Lower lobe of right lung (tissue), 2 donors: ENCODE measurements around the gene PEX14. TPM values are rescaled to one million over a fixed set of nuclear protein-coding genes. Genes with fewer than 3 reads are reported as not detected.
A peak's percentile ranks its signal among the peaks of the same experiment; 100 is the strongest.

Experiments
- ATAC-seq, 2 donors: fragments of 200-7000 bp; cut with Tn5 transposase; one replicate each; pipeline ENCODE4 v1.9.1; 2020 to 2022; ENCODE audit warnings: mild to moderate bottlenecking in 2 of 2, moderate library complexity in 2 of 2
- DNase-seq: peaks from one replicate; pipeline ENCODE4 v3.0.0-alpha.2; 2020
- H3K27ac ChIP-seq: fragments of 200-600 bp; one replicate; pipeline ENCODE4 v1.8.0; 2022
- H3K27me3 ChIP-seq: fragments of 200-600 bp; one replicate; pipeline ENCODE4 v1.8.0; 2022; ENCODE audit warnings: low read depth
- H3K36me3 ChIP-seq: fragments of 200-600 bp; one replicate; pipeline ENCODE4 v1.8.0; 2022; ENCODE audit warnings: mild to moderate bottlenecking
- H3K4me1 ChIP-seq: fragments of 200-600 bp; one replicate; pipeline ENCODE4 v1.8.0; 2022
- H3K4me3 ChIP-seq: fragments of 200-600 bp; one replicate; pipeline ENCODE4 v1.8.0; 2022; ENCODE audit warnings: mild to moderate bottlenecking
- H3K9me3 ChIP-seq: fragments of 200-600 bp; one replicate; pipeline ENCODE4 v1.8.0; 2022
- intact Hi-C: fragments of 100-400 bp; cut with DNase I; formaldehyde crosslinking; loops from one replicate; pipeline ENCODE4 v1.11.0; 2022
- total RNA-seq: library from RNA; stranded (reverse); fragmentation: NEBNext Ultra II Directional; extraction: Animal tissue kit (Norgen Biotek cat#: 25700); gene quantifications from one replicate; pipeline ENCODE4 v1.2.1, GENCODE V29; 2021
- TF ChIP-seq, protein P1 (sequence below): fragments of 200-600 bp; IDR thresholded peaks from one replicate; pipeline ENCODE4 v1.8.0; 2022; ENCODE audit warnings: antibody characterized with exemption, mild to moderate bottlenecking
- donor health status: DM: no; HTN: yes; CAD: no; lungs with severe emphysema.

Gene PEX14
- total RNA-seq, 1 donor from 2014 or later: 27.9 TPM

DNA sequence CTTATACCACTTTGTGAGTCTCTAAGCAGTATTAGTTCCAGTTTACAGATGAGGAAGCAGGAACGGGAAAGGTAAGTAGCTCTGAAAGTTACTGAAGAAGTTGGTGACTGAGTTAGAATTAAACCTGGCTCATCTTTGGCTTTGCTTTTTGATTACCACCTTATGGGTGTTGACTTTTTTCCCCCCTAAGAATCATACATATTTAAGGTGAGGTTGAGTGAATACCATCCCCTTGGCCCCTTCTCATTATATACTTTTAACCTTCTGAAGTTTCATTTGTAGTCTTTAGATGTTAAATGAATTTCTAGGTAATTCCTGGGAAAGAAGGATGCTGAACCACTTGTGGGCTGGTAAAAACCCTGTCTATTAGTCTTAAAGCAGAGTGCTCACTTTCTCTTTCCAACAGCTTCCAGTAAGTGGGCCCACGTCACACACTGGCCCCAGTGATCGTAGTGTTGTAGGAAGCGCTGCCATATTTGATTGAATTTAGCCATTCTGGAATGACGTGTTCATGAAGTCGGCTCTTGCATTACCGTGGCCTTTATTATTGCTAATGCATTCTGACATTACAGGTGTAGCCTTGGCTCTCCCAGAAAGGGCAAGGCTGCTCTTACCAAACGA lies 46.9 kb downstream of the PEX14 start:
- no peak for DNase-seq
- Histone ChIP-seq H3K4me1 (peaks cover 41% of the 10 kb centered on the region), H3K36me3 (no peaks in the 10 kb centered on the region), H3K9me3 (no peaks in the 10 kb centered on the region), H3K27ac (peak overlapping the region; percentile 0), H3K4me3 (no peak overlapping the region), H3K27me3 (no peaks in the 10 kb centered on the region)
- intact Hi-C loops: no loop called here
- ATAC-seq: no peak
- TF ChIP-seq, protein P1, sequence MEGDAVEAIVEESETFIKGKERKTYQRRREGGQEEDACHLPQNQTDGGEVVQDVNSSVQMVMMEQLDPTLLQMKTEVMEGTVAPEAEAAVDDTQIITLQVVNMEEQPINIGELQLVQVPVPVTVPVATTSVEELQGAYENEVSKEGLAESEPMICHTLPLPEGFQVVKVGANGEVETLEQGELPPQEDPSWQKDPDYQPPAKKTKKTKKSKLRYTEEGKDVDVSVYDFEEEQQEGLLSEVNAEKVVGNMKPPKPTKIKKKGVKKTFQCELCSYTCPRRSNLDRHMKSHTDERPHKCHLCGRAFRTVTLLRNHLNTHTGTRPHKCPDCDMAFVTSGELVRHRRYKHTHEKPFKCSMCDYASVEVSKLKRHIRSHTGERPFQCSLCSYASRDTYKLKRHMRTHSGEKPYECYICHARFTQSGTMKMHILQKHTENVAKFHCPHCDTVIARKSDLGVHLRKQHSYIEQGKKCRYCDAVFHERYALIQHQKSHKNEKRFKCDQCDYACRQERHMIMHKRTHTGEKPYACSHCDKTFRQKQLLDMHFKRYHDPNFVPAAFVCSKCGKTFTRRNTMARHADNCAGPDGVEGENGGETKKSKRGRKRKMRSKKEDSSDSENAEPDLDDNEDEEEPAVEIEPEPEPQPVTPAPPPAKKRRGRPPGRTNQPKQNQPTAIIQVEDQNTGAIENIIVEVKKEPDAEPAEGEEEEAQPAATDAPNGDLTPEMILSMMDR: no peak

DNA sequence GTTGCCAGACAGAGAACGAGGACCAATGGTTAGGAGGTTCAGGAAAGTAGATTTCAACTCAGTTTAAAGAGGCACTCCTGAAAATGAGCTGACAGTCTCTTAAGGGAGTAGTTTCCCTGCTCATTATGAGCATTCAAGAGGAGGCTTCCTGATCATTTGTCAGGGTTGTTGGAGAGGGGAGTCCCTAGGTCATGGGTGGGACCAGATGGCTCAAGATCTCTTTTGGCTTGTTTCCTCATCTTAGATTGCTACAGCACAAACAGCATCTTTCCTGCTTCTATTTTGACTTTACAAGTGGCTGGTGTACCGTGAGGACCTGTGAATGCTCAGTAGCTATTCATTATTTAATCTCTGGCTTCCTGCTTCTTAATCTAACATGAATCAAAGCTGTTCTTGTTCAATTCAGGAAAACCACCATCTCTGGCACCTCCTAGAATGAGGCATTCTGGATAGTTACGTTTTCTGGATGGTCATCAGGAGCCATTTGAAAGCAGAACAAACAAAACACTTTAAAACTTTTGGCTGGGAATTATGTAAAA lies 47.6 kb downstream of the PEX14 start:
- intact Hi-C loops: no loop called here
- no peak overlapping the region for H3K4me3 ChIP-seq
- H3K36me3 ChIP-seq: no peaks in the 10 kb centered on the region
- ATAC-seq (peak in 1 of 2 donors; percentile 2), DNase-seq (no peak)
- TF ChIP-seq, protein P1: no peak
- peaks cover 33% of the 10 kb centered on the region for H3K4me1 ChIP-seq
- H3K27me3 ChIP-seq: no peaks in the 10 kb centered on the region
- peak overlapping the region; percentile 0 for H3K27ac ChIP-seq
- no peaks in the 10 kb centered on the region for H3K9me3 ChIP-seq

DNA sequence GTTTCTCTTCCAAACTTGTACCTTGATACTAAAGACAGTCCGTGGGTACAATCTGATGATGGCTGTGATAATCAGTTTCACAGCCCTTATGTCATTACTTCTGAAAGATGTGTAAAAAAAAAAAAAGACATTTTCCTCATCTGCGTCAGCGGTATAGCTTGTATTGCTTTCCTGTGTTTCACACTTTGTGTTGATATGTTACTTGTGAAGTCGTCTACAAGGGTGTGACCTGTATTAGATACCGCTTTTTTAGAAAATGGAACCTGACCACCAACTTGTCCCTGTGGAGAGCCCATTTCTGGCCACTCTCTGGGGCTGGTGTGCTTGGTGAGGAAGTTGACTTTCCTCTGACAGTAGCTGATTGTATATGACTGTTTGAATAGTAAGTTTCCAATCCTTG lies 50.5 kb downstream of the PEX14 start:
- intact Hi-C loops: no loop called here
- no peak overlapping the region for H3K27ac ChIP-seq
- DNase-seq: no peak
- H3K4me3 ChIP-seq: no peak overlapping the region
- ATAC-seq: no peak
- TF ChIP-seq, protein P1: no peak
- no peaks in the 10 kb centered on the region for H3K36me3 ChIP-seq
- H3K9me3 ChIP-seq: no peaks in the 10 kb centered on the region
- no peaks in the 10 kb centered on the region for H3K27me3 ChIP-seq
- H3K4me1 ChIP-seq: peaks cover 41% of the 10 kb centered on the region

DNA sequence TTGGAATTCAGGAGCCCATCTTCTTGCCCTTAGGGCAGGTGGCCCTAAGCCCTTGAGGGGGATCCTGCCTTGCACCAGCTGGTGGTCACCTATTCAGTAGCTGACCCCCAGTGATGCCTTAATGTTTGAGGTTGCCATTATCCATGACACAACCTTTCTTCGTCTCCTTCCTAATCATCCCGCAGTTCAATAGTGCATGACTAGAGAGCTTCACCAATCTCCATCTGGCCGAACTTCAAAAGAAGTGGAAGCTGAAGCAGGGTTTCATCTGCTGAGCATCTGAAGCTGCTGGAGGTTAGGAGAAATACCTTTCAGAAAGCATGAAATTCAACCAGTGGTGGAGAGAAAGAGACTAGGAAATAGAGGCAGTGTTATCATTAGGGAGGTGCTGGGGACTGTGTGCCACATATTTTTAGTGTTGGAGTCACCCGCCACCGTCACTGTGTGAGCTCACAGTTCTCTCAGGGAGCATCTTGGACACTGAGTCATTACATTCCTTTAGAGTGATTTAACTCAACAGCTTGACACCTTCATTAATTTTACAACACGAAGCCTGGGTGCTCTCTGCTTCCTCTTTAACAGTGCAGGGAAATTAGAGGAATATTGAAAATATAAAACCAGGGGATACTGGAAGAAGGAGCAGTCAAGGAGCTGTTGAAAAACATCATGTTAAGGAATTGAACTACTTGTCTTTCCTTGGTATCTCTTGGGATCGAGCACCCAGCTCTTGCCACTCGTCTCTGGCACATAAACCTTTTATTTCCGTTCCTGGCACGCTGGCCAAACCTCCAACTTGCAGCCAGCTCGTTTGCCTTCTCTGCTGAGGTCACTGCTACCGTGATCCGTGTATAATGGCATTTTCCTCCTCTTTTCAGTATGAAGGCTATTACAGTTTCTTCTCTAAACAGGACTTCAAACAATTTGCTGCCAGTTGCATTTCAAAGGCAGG lies 53.6 kb downstream of the PEX14 start:
- no peak overlapping the region for H3K4me3 ChIP-seq
- TF ChIP-seq, protein P1: no peak
- ATAC-seq (peak; percentile 74 to 85), DNase-seq (no peak)
- no peaks in the 10 kb centered on the region for H3K36me3 ChIP-seq
- H3K9me3 ChIP-seq: no peaks in the 10 kb centered on the region
- intact Hi-C loops: no loop called here
- peaks cover 38% of the 10 kb centered on the region for H3K4me1 ChIP-seq
- no peaks in the 10 kb centered on the region for H3K27me3 ChIP-seq
- peak overlapping the region; percentile 22 for H3K27ac ChIP-seq

DNA sequence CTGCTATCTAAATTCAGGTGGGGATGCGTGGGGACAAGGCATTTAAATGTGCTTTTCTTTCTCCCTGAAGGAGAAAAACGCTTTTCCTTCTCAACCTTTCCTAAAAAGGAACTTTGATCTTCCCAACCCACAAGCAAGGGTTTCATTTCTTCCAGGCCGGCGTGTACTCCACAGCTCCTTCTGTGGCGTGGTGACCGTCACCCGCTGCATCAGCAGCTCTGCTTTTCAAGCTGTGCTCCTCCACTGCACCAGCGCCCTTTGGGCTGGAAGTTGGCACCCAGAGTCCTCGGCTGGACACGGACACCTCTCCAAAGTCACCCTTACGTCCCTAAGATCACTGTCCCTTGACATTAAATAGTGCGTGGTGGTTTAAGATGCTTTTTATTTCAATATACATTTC lies 54.3 kb downstream of the PEX14 start:
- ATAC-seq (no peak), DNase-seq (no peak)
- H3K4me3 ChIP-seq: no peak overlapping the region
- H3K27me3 ChIP-seq: no peaks in the 10 kb centered on the region
- intact Hi-C loops: no loop called here
- TF ChIP-seq, protein P1: no peak
- H3K9me3 ChIP-seq: no peaks in the 10 kb centered on the region
- H3K36me3 ChIP-seq: no peaks in the 10 kb centered on the region
- peaks cover 36% of the 10 kb centered on the region for H3K4me1 ChIP-seq
- peak overlapping the region; percentile 22 for H3K27ac ChIP-seq
